GM18502 (cell line): ENCODE results near the gene PDIA5.

ENCODE experiments used
- ATAC-seq: cut with Tn5 transposase; IDR thresholded peaks from one replicate; pipeline ENCODE4 v1.9.1; 2021; ENCODE audit warnings: mild to moderate bottlenecking; ENCODE audit not compliant: unreplicated experiment, poor library complexity

Gene PDIA5

DNA sequence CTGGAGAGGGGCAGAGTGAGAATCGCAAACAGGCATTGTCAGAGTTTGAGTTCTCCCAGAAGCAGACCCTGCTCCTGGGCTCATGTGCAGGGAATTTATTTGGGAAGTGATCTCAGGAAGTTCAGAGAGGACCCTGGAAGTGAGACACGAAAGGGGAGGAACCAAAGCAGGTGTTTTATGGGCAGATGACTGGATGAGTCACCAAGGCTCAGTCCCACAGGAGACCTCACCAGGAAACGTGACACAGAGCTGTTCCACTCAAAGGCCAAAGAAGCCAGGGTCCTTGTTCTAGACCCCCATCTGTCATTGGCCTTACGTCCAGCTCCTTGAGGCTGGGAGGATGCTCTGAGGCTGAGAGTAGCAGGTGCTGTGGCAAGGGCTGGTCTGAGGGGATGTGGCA lies 91.5 kb downstream of the PDIA5 start:
- no peak for ATAC-seq

DNA sequence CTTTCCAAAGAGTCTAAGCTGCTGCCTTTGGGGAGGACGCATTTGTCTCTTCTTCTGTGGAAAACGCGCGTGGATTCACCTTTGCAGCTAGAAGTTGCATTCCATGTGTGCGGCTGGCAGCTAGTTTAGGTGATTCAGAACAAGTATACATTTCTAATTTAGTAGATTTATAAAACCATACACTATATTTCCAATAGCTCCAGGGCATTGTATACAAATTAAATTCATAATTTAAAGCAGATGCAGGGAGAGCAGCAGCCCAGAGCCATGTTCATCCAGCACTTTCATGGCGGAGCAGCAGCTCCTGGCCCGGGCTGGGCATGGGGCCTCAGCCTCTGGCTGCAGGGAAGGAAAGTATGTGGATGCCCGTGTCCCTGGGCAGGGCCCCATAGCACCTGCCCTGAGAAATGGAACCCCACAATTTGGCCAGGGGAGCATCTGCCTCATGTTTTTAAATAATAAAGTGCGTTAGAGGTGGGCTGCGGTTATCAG lies 92.1 kb downstream of the PDIA5 start:
- no peak for ATAC-seq

DNA sequence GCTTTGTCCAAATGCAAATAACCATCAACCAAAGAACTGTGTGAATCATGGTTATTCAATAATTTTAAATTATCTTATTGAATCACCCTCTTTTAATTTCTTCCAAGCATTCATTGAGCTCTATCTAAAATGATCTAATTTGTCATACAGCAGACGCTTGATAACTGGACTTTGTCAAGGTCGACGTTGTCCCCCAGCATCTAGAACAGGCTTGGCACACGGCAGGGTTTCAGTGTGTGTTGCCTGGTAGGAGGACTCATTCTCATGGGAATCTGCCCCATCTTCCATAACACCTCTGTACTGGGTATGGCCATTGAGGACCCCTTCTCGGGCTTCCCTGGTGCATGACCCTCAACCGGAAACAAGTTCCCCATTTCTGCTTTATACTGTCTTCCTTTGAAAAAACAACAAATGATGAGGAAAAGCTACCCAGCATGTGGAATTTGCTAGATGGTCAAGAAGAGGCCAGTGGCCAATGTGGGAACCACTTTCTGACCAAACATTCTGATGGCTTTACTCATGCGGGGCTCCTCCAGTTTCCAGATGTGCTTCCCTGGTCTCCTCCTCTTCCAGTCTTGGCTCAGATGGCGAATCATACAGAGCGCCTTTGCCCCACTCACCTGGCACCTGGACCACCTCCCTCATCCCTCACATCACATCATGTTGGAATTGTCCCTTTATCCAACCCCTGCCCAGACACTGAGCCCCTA lies 93.3 kb downstream of the PDIA5 start:
- no peak for ATAC-seq

DNA sequence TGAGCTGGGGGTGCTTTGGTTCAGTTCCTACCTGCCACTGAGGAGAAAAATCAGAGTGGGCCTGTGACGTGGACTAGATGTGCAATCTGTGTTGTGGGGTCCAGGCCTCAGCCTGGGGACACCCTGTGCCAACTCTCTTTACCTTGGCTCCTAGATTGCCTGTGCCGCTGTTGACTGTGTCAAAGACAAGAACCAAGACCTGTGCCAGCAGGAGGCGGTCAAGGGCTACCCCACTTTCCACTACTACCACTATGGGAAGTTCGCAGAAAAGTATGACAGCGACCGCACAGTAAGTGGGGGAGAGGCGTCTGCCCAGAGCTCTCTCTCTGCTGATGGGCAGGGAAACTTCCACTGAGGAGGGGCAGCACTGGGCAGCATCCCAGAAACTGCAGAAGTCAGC lies 94.3 kb downstream of the PDIA5 start:
- no peak for ATAC-seq

DNA sequence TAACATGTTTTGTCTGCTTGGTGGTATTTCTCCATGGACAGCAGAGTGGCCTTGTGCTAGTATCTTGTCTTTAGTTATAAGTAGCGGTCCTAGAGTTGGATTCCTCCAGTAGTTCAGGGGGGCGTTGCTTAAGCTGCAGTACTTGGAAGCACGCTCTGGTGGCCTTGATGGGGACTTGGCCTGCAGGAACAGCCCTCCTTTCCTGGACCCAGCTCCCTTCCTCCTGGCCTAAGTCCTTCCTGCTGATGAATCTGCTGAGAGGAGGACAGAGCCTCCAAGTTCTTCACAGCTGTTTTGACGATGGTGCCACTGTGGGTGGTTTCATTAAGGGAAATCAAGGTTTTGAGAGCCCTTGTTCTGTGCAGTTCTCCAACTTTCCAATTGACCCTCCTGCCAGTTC lies 96.3 kb downstream of the PDIA5 start:
- no peak for ATAC-seq

DNA sequence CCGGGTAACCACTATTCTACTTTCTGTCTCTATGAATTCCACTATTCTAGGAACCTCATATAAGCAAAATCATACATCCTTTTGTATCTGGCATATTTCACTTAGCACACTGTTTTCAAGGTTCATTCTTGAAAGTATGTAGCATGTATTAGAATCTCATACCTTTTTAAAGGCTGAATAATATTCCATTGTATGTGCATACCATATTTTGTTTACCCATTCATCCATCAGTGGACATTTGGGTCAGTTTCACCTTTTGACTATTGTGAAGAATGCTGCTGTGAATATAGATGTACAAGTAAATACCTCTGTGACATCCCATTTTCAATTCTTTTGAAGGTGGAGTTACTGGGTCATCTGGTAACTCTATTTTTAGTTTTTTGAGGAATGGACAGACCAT lies 98.3 kb downstream of the PDIA5 start:
- no peak for ATAC-seq

DNA sequence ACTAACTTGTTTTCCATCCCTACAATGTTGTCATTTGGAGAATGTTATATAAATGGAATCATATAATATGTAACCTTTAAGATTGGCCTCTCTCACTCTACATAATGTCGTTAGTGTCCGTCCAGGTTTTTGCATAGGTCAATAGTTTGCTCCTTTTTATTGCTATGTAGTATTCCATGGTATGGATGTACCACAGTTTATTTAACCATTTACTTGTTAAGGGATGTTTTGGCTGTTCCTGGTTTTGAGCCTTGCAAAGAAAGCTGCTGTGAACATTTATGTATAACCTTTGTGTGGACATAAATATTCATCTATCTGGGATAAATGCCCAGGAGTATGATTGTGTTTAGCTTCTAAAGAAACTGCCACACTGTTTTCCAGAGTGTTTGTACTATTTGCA lies 100.9 kb downstream of the PDIA5 start:
- no peak for ATAC-seq

DNA sequence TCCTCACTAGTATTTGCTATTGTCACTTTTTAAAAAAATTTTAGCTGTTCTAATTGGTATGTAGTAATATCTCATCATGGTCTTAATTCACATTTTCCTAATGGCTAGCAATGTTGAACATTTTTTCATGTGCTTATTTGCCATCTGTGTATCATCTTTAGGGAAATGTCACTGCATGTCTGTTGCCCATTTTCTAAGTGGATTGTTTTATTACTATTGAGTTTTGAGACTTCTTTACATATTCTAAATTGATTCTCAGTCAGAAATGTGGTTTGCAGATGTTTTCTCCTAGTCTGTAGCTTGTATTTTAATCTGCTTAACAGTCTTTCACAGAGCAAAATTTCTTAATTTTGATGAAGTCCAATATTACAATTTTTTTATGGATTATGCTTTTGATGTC lies 101.3 kb downstream of the PDIA5 start:
- ATAC-seq = no peak

DNA sequence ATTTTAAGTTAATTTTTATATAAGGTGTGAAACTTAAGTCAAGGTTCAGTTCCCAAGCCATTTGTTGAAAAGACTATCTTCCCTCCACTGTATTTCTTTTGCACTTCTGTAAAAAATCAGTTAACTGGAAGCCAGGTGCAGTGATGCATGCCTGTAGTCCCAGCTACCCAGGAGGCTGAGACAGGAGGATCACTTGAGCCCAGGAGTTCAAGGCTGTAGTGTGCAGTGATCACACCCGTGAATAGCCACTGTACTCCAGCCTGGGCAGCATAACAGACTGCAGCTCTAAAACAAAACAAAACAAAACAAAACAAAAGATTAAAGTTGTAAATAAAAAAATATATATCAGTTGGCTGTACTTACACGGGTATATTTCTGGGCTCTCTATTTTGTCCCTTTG lies 101.8 kb downstream of the PDIA5 start:
- ATAC-seq = no peak

DNA sequence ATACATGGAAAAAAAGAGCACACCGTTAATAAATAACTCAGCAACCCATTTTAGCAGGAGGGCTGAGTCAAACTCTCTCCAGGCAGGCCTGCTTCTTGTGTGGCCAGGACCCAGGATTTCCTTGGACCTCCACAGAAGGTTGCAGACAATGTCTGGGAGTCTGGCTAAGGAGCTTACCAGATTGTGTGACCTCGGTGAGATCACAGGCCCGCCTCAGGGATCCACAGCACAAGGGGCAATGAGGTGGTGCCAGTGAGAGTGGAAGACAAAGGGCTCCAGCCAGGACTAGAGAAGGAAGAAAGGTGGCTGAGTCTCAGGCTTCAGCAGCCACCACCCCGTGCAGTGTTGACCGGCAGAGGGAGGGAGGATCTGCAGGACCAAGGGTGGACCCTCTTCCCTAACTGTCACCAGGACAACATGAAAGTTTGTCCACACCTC lies 102.7 kb downstream of the PDIA5 start:
- no peak for ATAC-seq

DNA sequence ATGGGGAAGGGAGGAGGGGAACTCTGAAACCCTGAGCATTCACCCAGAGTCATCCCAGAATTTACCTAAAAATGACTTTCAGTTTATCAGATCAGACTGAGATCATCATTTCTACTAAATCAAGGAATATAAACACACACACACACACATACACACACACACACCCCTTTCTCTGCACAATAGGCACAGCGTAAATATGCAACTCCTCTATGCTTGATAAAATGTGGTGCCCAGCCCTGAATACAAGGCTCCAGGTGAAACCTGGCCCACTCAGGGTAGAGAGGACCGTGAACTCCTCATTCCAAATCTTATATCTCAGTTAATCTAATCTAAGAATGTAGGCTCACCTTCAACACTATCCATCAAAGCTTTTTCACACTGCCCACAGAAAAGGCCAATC lies 103.1 kb downstream of the PDIA5 start:
- ATAC-seq = no peak

DNA sequence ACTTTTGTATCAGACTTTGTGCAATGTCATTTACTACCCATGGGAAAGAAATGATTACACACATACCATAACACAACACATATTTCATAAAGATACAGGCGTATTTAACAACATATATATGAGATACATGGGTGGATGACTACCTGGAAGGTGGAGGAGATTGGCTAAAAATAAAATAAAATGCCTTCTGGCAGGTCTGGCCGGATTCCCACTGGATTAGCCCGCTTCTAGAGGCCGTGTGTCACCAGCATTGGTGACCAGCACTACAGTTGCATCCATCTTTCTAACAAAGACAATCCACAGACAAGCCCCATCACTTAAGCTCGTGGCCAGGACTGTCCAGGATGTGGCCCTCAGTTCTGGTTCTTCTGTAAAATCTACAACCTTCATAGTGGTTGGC lies 114.0 kb downstream of the PDIA5 start:
- ATAC-seq = no peak

DNA sequence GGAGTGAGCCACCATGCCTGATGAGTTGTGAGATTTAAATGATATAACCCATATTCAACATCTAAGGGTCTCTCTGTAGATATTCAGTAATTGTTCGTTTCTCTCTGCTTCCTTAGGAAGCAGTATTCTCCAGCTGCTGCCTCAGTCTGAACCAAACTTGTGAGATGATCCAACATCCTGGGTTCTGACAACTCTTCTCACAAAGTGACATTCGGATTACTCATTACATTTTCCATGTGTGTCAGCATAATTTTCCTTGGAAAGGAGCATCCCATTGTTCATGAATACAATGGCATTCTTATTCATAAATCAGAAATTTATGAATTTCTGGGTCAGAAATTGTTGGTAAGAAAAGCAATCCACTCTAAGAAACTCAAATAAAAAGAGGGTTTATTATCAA lies 119.9 kb downstream of the PDIA5 start:
- ATAC-seq = no peak

DNA sequence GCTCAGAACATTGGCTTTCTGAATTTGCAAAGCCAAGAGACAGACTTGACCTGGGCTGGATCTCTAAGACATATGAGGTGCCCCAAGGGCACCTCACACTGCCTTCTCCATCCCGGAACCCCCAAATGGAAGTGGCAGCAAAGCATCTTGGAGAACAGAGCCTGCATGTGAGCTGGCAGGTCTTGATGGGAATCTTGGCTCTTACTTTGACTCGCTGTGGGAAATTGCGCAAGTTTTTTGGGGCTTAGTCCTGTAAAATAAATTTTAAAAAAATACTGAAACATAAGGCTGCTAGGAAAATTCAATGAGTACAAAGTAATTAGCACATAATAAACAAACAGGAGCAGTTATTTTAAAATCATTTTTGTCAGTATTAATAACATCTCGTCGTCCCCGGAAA lies 121.2 kb downstream of the PDIA5 start:
- ATAC-seq = no peak

DNA sequence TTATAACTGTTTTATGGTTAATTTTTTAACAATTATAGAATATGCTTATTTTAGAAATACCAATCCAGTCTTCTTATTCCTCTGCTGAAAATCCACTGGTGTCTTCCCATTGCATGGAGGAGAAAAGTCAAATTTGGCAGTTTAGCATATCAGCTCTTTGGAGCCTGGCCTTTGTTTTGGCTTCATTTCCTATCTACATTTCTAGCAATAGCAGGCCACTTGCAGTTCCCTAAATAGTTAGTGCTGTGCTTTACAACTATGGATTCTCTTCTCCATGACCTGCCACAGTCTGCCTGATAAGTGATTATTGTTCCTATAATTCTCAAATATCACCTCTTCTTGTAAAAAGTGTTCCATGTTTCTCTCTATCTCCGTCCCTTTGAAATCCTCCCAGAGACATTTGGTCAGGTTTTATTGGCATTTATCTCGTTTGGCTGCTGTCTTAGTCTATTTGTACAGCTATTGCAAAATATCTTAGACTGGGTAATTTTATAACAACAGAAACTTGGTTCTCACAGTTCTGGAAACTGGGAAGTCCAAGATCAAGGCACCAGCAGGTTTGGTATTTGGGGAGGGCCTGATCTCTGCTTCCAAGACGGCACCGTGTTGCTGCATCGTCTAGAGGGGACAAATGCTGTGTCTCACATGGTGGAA lies 126.8 kb downstream of the PDIA5 start:
- no peak for ATAC-seq

DNA sequence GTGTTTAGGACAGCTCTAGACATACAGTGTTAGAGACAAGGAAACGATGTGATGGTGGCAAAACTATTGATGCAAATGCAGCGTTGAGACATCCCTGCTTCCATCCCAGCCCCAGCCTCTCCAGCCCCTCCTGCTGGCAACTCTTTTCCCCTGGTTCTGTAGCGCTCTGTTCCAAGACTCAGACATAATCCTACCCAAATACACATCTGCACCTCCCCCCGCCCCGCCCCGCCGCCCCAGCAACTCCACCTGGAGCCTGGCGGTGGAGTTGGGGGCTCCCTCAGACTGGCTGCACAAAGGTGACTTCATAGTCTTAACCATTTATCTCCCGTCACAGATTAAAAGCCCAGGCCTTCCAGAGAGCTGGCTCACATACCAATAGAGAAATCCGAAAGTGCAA lies 127.7 kb downstream of the PDIA5 start:
- no peak for ATAC-seq

DNA sequence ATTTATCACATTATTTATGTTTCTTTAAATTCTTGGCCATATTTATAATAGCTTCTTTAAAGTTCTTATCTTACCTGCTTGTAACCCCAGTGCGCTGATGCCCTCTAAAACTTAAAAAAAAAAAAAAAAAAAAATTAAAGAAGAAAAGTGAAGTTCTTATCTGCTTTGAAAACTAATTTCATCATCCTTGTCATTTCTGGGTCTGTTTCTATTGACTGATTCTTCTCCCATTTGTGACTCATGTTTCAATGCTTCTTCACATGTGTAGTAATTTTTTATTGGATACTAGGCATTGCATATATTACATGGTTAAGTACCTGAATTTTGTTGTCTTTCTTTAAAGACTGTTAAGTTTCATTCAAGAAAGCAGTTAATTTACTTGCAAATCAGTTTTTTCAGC lies 131.5 kb downstream of the PDIA5 start:
- no peak for ATAC-seq

DNA sequence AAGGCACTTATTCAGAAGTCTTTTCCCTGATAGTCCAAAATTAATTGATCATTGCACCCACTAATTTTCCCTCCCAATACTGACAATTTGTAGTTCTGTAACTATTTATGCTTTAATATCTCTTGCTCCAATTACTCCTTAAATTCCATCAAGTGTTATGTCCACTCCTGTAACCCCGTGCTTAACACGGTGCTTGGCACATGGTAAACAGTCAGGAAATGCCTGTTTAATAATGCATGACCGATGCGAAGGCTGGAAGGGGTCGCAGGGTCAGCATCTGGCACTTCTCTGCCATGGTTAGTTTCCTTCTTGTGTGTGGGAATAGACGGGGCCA lies 134.4 kb downstream of the PDIA5 start:
- no peak for ATAC-seq

DNA sequence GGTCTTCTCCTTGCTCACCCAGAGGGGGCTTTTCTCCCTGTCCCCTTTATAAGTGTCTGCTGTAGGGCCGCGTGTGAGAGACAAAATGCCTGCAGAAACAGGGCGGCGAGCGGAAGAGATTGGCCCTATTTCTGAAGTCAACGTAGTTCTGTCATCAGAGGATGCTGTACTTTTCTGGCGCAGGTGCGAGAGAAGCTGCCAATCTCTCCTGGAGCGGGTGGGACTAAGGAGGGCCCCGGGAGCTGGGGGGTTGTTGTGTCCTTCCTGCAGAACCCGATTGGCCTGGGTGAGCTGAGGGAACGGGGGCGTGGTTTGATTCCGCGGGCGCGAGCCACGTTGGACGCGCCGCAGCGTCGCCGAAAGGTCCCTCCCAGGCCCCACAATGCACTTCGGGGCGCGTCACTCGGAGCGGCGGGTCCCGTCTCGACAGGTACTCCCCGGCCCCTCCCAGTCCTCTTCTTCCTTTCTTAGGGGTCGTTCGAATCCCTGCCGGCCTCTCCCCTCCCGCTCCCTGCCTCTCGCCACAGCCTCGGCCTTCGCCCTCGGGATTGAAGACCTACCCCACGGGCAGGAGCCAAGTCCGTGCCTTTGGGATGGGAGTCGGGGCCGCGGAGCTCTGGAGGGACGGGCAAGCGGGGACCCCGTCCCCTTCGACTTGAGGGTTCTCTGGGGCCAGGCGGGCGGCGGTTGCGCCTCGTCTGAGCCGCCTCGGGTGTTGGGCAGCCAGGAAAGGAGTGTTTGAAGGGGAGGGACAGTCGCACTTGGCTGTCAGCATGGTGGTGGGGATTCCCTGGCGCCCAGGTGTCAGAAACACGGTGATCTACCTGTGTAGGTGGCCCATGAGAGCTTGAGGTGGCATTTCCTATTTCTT lies 135.0 kb downstream of the PDIA5 start, which contains the start of gene SEC22A:
Gene SEC22A (plus strand): TSS at position 387 of the 871 bp plus-strand sequence. CDS start 7,275 bp downstream, outside the sequence.
- peak; percentile 98 for ATAC-seq

DNA sequence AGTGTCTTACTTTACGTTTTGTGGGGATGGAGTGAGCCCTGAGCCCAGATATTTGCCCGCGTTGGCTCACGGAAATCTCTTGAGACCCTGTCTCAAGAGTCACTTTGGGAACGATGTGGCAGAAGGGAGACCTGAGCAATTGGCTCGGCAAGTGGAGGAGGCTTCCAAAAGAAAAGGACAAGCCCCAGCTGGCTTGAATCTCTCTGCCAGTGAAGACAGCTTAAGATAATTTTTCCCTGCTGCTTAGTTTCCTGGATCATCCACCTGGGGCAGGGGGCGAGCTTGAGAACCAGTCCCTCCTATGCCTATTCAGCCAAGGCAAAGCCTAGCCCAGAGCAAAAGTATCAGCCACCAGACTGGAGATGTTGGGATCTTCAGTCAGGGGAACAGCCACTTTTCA lies 135.6 kb downstream of the PDIA5 start:
- no peak for ATAC-seq
